ENCODE data around the gene CCDC91.

CCDC91 gene

GRCh38 chr12:28555748-28556147 is 365.5 kb downstream of the CCDC91 start:
- H3K9me3 ChIP-seq (ENCODE audit: control insufficient read depth, insufficient read depth, low read depth, low read length): no peaks in the 10 kb centered on the region
- no peak overlapping the region for H3K4me3 ChIP-seq (ENCODE audit: low read depth, low read length)
- POLR2A ChIA-PET: interaction anchor here (0.7 kb wide), 1 partner anchor 204 kb away, joined by 3 read pairs; no protein-coding TSS in a partner anchor
- H3K4me1 ChIP-seq (ENCODE audit: control insufficient read depth, insufficient read depth, low read length): no peaks in the 10 kb centered on the region
- TF ChIP-seq ZNF248 (tag by site-specific recombination; IDR thresholded peaks at IDR 0.05) (no peak), ZNF596 (tag by site-specific recombination; IDR thresholded peaks at IDR 0.05) (no peak), ZNF398 (tag by site-specific recombination; IDR thresholded peaks at IDR 0.05) (no peak)
- H3K36me3 ChIP-seq (ENCODE audit: control insufficient read depth in 2 of 2, insufficient read depth in 1 of 2, low read length in 2 of 2): no peaks in the 10 kb centered on the region
- CTCF ChIA-PET: interaction anchor here (0.5 kb wide), 1 partner anchor 222 kb away, joined by 3 read pairs; no protein-coding TSS in a partner anchor
- no peak overlapping the region for H3K27ac ChIP-seq (ENCODE audit: extremely low read depth, low read depth, low read length)

GRCh38 chr12:28558250-28558649 is 368.0 kb downstream of the CCDC91 start:
- Histone ChIP-seq H3K4me1 (ENCODE audit: control insufficient read depth, insufficient read depth, low read length) (no peaks in the 10 kb centered on the region), H3K36me3 (ENCODE audit: control insufficient read depth in 2 of 2, insufficient read depth in 1 of 2, low read length in 2 of 2) (no peaks in the 10 kb centered on the region), H3K9me3 (ENCODE audit: control insufficient read depth, insufficient read depth, low read depth, low read length) (no peaks in the 10 kb centered on the region), H3K27ac (ENCODE audit: extremely low read depth, low read depth, low read length) (no peak overlapping the region), H3K4me3 (ENCODE audit: low read depth, low read length) (no peak overlapping the region)
- TF ChIP-seq MYNN (tag by site-specific recombination; IDR thresholded peaks at IDR 0.05; ENCODE audit: borderline replicate concordance) (no peak), ZNF114 (tag by site-specific recombination; IDR thresholded peaks at IDR 0.05) (no peak), ZNF626 (tag by site-specific recombination; IDR thresholded peaks at IDR 0.05) (no peak), ZFP3 (tag by site-specific recombination; IDR thresholded peaks at IDR 0.05; ENCODE audit: low read depth) (no peak), ZNF292 (tag by site-specific recombination; IDR thresholded peaks at IDR 0.05; ENCODE audit: borderline replicate concordance, low read depth) (no peak), SP2 (tag by site-specific recombination; IDR thresholded peaks at IDR 0.05) (no peak), ZNF2 (tag by site-specific recombination; IDR thresholded peaks at IDR 0.05) (no peak), RBAK (tag by site-specific recombination; IDR thresholded peaks at IDR 0.05) (no peak), ZNF335 (tag by site-specific recombination; conservative IDR thresholded peaks at IDR 0.05) (no peak), ZNF660 (tag by site-specific recombination; IDR thresholded peaks at IDR 0.05) (no peak), ZFP37 (tag by site-specific recombination; IDR thresholded peaks at IDR 0.05) (no peak), AEBP2 (tag by site-specific recombination; IDR thresholded peaks at IDR 0.05; ENCODE audit: borderline replicate concordance) (no peak)
- TF ChIP-seq, protein P1, sequence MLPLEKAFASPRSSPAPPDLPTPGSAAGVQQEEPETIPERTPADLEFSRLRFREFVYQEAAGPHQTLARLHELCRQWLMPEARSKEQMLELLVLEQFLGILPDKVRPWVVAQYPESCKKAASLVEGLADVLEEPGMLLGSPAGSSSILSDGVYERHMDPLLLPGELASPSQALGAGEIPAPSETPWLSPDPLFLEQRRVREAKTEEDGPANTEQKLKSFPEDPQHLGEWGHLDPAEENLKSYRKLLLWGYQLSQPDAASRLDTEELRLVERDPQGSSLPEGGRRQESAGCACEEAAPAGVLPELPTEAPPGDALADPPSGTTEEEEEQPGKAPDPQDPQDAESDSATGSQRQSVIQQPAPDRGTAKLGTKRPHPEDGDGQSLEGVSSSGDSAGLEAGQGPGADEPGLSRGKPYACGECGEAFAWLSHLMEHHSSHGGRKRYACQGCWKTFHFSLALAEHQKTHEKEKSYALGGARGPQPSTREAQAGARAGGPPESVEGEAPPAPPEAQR (tag by site-specific recombination; IDR thresholded peaks at IDR 0.05): no peak
- ChIA-PET POLR2A (no interaction called here), CTCF (no interaction called here)

DNA sequence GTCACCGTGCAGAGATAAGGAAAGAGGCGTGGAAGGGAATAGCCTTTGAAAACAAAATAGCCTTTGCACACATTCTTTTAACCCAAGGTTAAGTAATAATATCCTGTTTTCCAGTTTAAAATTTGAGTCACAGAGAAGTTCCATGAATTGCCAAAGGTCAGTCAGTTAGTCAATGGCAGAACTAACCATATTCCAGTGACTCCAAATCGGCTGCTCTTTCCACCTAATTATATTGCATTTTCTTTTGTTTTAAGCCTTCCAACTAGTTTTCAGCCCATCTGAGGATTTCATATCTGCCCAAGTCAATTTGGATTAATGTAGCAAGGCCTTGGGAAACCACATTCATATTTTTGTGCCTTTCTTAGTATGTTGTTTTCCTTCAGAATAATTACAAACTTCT is 373.0 kb downstream of the CCDC91 start:
- Histone ChIP-seq H3K4me3 (ENCODE audit: low read depth, low read length) (no peak overlapping the region), H3K4me1 (ENCODE audit: control insufficient read depth, insufficient read depth, low read length) (no peaks in the 10 kb centered on the region), H3K36me3 (ENCODE audit: control insufficient read depth in 2 of 2, insufficient read depth in 1 of 2, low read length in 2 of 2) (no peaks in the 10 kb centered on the region), H3K9me3 (ENCODE audit: control insufficient read depth, insufficient read depth, low read depth, low read length) (no peaks in the 10 kb centered on the region), H3K27ac (ENCODE audit: extremely low read depth, low read depth, low read length) (no peak overlapping the region)
- TF ChIP-seq ZNF391 (tag by site-specific recombination; IDR thresholded peaks at IDR 0.05; ENCODE audit: borderline replicate concordance, low read depth): no peak
- no peak for TF ChIP-seq ZNF600 (tag by site-specific recombination; IDR thresholded peaks at IDR 0.05)
- POLR2A ChIA-PET: no interaction called here
- CTCF ChIA-PET: no interaction called here

Data from HEK293 (cell line).